ENCODE data around the gene ZCCHC7.
"Not testable (repeated sequence)": the region's sequence is repeated elsewhere in the genome, so short reads cannot be mapped to it uniquely, and the experiment has no call there.

The ZCCHC7 gene

DNA sequence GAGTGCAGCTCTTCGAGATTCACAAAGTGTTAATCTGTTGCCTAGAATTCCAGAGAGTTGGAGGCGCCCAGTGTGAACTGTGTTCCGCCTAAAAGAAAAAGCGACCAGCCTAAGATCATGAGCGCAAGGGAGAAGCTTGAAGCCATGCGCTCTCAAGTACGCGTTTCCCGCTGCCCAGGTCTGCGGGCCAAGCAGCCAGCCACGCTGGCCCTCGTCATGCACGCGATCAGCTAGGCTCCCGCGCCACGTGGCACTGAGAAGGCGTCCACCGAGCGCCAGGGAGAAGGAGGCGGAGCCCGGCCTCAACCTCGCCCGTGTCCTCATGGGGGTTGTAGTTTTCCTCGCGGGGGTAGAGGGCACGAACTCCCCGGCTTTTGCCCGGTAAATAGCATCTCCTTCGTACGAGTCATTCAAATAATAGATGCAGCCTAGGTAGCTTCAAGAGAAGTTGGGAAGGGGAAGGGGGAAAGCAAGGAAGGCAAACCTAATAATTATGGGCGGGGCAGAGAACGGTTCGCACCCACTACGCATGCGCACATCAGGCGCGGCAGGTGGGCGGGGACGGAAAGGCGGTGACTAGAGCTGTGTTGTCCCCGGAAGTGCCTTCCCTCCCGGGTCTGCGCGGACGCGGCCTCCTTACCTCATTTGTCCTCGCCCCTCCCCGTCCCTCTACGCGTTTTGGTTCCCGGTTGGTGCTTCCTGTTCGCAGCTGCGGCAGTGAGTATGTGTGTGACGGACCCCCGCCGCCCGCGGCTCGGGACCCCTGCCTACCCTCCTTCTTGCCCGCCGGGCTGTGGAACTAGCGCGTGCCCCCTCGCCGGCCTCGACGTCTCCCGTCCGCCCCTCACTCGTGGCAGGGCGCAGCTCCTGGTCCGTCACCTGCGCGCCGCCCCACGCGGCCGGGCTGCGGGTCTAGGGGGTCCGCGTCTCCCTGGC lies at the start of gene ZCCHC7:
TSS of gene ZCCHC7 (plus strand) at position 668 of the 936 bp plus-strand sequence.
- DNase-seq: peak; percentile 94

GRCh38 chr9:37074790-37075189 lies 45.6 kb upstream of the ZCCHC7 start:
- DNase-seq: not testable (repeated sequence)

GRCh38 chr9:37079370-37080164 lies 40.8 kb upstream of the ZCCHC7 start:
- DNase-seq: peak; percentile 89

DNA sequence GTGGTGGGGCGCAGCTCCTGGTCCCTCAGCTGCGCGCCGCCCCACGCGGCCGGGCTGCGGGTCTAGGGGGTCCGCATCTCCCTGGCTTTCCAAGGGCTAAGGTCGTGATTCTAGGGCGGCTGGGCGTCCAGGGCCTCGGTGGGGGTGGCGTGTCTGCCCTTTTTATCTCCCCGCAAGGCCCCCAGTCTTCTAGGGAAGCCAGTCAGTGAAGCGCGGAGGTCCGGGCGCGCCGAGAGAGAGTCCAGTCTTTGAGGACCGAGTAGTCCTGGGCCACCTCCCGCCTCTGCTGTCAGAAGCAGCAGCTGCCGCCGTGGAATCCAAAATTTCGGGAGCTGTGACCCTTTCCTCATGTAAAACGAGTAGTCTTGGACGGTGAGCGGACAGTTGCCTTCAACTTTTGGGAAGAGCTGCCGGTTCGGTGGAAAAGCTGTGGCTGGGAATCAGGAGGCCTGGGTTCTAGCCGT lies 40.2 kb upstream of the ZCCHC7 start:
- DNase-seq: not testable (repeated sequence)

- DNase-seq: not testable (repeated sequence)
Measured at GRCh38 chr9:37081507-37081906, 38.9 kb upstream of the ZCCHC7 start.

GRCh38 chr9:37082214-37082765 lies 38.1 kb upstream of the ZCCHC7 start:
- DNase-seq: no peak

GRCh38 chr9:37083654-37084053 lies 36.7 kb upstream of the ZCCHC7 start:
- DNase-seq: no peak

- no peak for DNase-seq
Measured at GRCh38 chr9:37085233-37085632, 35.1 kb upstream of the ZCCHC7 start.

DNA sequence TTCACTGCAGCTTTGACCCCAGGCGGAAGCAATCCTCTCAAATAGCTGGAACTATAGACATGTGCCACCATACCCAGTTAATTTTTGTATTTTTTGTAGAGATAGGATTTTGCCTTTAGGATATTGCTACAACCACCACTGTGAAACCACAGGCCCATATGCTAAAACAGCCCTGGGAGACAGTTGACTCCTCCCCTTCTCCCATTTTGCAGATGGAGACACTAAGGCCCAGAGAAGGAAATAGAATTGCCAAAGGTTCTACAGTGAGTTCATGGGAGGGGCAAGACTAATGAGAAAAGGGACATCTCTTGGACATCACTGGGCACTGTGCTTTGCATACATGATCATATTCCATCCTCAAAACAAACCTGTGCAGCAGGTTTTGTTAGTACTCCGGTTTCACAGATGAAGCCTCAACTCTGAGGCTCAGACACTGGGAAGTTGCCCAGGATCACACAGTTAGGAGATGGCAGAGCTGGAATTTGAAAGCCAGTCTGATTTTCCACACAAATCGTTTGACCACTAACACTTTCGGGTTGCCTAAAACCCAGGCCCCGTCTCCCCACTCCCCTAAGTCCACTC lies 27.6 kb upstream of the ZCCHC7 start:
- not testable (repeated sequence) for DNase-seq

DNA sequence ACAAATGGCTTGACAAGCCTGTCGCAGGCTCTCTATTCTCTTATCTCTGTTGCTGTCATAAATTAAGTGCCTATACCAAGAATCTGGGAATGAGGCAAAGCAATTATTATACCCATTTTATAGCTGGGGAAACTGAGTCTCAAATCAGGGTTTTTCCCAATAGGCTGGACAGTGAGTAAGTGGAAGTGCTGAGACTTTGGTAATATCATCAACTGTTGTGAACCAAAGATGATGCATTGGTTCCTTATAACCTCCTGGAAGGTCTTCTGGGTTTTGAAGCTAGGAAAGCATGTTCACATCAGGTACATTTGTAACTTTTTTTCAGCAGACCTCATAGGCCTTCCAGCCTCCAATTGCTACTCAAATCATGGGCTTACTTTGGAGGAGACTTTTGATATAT lies 25.6 kb upstream of the ZCCHC7 start:
- no peak for DNase-seq

DNA sequence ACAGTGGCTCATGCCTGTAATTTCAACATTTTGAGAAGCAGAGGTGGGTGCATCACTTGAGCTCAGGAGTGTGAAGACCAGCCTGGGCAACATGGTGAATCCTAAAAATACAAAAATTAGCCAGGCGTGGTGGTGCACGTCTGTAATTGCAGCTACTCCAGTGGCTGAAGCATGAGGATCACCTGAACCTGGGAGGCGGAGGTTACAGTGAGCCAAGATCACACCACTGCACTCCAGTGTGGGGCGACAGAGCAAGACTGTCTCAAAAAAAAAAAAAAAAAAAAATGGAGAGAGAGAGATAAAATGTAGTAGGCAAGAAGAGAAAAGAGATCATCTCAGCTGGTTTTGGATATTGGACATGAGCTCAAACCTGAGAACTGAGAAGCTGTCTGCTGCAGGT lies 23.7 kb upstream of the ZCCHC7 start:
- no peak for DNase-seq

DNA sequence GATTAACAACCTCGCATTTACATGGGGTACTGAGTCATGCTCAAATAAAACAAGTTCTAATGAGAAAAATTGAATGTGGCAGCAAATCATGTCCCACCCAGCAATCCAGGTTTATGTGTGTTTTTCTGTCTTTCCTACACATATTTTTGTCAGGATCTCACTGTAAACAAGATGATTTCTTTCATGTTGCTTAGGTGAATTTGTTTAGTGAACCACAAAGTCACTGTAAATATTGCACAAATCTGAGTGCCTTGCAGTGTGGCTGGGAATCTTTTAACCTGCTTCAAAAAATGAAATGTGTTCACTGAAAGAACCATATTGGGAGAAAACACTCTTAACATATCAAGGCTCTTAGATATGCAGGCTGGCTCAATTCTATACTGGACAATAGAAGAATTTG lies 23.1 kb upstream of the ZCCHC7 start:
- DNase-seq: no peak

DNA sequence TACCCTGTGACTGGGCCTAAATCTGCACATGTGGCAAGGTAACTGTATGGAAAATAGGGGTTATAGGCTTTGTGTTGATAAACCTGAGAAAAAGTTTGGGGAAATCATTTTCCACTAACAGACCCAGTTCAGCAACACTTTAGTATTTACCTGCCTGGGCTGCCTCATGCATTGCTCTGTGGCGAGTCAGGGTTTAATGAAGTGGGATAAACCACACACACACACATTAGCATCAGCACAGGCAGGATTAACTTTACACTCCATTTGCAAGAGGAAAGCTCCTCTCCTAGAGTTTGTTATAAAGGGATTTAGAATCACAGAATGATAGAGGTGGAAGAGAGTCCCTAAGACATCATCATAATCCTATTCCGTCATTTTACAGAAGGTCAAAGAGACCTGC lies 20.0 kb upstream of the ZCCHC7 start:
- no peak for DNase-seq

DNA sequence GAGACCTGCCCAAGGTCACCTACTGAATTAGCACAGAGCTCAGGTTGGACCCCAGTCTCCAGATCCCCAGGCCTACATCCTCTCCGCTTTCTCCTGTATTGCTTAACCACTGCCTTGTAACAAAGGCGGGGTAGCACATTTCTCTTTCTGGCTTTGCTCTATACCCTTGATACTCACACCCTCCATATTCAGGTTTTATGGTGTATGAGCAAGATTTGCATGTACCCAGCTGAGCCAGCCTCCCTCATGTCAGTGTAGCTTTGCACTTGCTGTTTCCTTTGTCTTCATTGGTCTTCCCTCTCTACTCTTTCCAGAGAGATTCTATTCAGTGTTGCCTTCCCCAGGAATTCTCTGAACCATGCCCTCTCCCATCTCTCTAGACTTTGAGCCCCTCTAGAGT lies 19.6 kb upstream of the ZCCHC7 start:
- DNase-seq: no peak

GRCh38 chr9:37102486-37102885 lies 17.9 kb upstream of the ZCCHC7 start:
- no peak for DNase-seq

- no peak for DNase-seq
Measured at GRCh38 chr9:37104183-37104889, 16.0 kb upstream of the ZCCHC7 start.

DNA sequence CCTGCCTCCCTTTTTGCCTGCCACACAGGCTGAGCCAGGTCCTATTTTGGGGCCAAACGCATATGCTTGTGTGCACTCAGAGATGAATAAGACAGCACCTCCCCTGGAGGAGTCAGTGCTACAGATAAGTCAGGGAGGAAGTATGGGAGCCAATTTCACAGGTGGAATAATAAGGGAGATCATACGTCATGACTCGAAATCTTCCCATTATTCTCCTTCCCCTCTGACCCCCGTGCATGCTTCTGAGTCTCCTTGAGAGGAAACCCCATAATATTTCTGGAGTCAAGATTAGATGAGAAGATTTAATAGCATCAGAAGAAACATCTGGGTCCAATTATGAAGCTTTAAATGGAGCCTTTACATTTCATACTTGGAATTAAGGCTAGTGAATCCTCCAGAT lies 15.1 kb upstream of the ZCCHC7 start:
- DNase-seq: no peak

DNA sequence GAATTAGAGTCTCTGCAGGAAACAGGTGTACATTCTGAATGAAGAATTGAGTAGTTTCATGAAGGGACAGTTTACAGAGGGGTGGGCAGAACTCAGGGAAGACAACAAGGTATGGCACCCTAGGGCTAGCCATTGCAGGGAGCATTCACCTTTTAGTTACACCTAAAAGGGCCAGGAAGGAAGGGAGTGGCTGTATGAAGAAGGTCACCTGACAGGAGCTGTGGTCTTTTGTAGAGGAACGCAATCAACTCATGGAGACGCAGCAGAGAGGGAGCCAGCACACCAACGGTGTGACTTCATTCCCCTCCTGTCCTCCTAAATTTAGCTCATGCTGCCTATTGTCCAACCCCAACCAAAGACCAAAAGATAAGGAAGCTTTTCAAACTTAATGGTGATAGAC lies 12.7 kb upstream of the ZCCHC7 start:
- no peak for DNase-seq

GRCh38 chr9:37114442-37114841 lies 5.9 kb upstream of the ZCCHC7 start:
- not testable (repeated sequence) for DNase-seq

DNA sequence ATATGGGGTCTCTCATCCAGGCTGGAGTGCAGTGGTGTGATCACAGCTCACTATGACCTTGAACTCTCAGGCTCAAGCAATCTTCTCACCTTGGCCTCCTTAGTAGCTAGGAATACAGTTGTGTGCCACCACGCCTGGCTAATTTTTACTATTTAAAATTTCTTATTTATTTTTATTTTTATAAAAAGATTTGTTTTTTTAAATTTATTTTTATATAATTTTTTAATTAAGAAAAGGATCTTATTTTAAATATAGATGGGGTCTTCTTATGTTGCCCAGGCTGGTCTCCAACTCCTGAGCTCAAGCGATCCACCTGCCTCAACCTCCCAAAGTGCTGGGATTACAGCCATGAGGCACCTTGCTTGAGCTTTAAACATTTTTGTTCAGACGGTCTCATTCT lies 2.4 kb upstream of the ZCCHC7 start:
- DNase-seq: no peak

- DNase-seq: no peak
Measured at GRCh38 chr9:37119360-37119759, 1.0 kb upstream of the ZCCHC7 start.

GRCh38 chr9:37120843-37121335 lies 515 bp downstream of the ZCCHC7 start:
- DNase-seq: not testable (repeated sequence)

Data from GDM1 (cell line).